ENCODE results near the gene POLE4.

Gene POLE4

DNA sequence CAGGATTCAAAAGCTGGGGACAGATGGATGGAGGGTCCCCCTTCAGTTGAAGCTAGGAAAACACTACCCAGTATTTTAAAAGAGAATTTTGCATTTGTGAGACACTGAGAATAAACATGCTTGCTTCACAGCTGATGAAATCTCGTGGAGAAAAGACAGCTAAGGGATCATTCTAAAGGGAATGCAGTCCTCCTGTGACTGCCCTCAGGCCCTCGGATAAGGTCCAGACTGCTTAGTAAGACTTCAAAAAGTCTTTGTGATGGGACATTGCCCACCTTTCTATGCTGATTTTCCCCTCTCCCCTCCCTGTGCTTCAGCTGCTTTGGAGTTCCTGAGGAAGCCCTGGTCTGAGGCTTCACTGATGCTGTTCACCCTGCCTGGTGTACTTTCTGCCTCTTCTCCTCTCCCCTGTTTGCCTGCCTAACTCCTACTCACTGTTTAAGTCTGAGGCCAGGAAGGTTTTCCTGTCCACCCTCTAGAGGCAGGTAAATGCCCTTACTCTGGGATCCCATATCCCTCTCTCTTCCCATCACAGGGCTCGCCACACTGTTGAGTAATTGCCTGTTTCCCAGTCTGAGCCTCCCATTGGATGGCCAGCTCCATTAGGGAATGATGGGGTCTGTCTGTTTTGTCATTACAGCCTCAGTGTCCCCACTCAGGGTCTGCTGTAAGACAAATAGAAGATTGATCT lies 26.6 kb downstream of the POLE4 start:
- TF ChIP-seq, protein P1, sequence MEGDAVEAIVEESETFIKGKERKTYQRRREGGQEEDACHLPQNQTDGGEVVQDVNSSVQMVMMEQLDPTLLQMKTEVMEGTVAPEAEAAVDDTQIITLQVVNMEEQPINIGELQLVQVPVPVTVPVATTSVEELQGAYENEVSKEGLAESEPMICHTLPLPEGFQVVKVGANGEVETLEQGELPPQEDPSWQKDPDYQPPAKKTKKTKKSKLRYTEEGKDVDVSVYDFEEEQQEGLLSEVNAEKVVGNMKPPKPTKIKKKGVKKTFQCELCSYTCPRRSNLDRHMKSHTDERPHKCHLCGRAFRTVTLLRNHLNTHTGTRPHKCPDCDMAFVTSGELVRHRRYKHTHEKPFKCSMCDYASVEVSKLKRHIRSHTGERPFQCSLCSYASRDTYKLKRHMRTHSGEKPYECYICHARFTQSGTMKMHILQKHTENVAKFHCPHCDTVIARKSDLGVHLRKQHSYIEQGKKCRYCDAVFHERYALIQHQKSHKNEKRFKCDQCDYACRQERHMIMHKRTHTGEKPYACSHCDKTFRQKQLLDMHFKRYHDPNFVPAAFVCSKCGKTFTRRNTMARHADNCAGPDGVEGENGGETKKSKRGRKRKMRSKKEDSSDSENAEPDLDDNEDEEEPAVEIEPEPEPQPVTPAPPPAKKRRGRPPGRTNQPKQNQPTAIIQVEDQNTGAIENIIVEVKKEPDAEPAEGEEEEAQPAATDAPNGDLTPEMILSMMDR (IDR thresholded peaks at IDR 0.05; ENCODE audit: control insufficient read depth, extremely low read depth, insufficient read depth), result no peak
- DNase-seq (ENCODE audit: low read depth), result no peak
- H3K4me3 ChIP-seq (ENCODE audit: low read depth, low read length), result no peak overlapping the region

DNA sequence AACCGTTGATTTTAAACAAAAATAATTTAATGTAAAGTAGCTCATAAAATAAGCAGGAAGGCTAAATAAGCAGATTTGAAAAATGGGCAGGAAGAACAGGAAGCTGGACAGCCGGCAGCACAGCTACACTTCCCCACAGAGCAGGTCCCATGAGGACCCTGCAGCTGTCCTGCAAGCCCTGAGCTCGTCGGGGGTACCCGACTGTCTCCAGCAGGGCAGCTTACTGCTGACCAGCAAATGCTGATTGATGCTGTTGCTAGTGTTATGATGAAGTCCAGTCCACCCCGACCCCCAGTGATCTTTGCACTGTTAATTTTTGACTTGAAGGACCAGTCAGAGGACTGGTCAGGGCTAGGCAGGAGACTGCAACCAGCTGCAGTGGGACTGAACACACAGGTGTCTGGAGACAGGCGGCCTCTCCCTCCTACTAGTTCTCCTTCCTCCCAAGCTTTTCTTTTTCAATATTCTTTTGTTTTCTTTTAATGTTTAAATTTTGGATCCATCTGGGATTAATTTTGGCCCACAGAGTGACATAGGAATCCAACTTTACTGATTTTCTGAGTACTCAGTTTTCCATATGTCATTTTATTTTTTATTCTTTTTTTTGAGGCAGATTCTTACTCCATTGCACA lies 27.7 kb downstream of the POLE4 start:
- TF ChIP-seq, protein P1 (IDR thresholded peaks at IDR 0.05; ENCODE audit: control insufficient read depth, extremely low read depth, insufficient read depth), result no peak
- DNase-seq (ENCODE audit: low read depth), result no peak
- no peak overlapping the region for H3K4me3 ChIP-seq (ENCODE audit: low read depth, low read length)

DNA sequence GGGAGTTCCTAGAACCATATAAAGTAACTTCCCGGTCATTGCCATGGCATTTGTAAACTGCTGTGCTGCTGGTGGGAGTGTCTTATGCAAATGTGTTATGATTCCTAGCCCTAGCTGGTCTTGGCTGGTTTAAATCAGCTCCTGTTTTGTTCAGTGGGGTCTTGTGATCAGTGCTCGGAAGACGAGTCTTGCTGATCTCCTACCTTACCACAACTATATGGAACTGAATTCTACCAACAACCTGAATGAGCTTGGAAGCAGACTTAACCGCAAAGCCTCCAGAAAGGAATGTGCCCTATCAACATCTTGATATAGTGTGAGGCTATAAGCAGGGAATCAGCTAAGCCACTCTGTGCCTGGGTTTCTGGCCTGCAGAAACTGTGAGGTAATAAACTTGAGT lies 33.5 kb downstream of the POLE4 start:
- no peak for DNase-seq (ENCODE audit: low read depth)
- TF ChIP-seq, protein P1 (IDR thresholded peaks at IDR 0.05; ENCODE audit: control insufficient read depth, extremely low read depth, insufficient read depth), result no peak

DNA sequence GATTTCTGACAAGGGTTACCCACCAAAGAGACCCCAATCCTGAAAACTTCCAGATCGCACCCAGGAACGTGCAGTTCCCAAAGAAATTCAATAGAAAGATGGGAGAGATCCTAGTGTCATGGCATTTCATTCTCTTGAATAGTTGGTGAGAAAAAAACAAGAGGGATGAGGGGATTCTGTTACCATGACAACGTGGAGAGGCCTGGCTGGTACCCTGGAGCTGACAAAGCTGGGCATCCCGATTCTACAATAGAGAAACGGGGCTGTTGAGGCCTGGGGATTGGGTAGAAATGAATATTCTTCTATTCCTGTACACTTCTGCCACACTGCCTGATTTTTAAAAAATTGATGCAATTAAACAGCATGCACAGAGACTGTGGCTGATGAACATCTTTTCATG lies 41.0 kb downstream of the POLE4 start:
- TF ChIP-seq, protein P1 (IDR thresholded peaks at IDR 0.05; ENCODE audit: control insufficient read depth, extremely low read depth, insufficient read depth), result no peak
- H3K4me3 ChIP-seq (ENCODE audit: low read depth, low read length), result no peak overlapping the region
- no peak for DNase-seq (ENCODE audit: low read depth)

More for the DNA sequence above, 33.5 kb downstream of the POLE4 start:
- no peak overlapping the region for H3K4me3 ChIP-seq (ENCODE audit: low read depth, low read length)

DNA sequence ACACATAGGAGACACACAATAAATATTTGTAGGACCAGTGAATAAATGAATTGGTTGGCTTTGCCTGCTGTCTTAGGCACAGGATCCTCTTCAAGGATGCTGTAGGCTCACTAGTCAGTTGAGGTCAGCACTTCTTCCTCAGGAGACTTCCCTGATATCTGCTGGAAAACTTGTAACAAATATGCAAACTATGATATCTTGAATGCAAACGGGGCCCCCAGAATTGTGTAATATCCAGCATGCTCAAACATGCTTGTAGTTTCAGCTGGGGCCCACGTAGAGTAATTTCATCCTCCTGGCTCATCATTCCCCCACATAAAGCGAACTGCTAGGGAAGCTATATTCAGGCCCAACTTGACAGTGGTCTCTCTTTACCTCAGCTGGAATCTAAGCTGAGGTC lies 43.6 kb downstream of the POLE4 start:
- H3K4me3 ChIP-seq (ENCODE audit: low read depth, low read length), result no peak overlapping the region
- TF ChIP-seq, protein P1 (IDR thresholded peaks at IDR 0.05; ENCODE audit: control insufficient read depth, extremely low read depth, insufficient read depth), result no peak
- no peak for DNase-seq (ENCODE audit: low read depth)

DNA sequence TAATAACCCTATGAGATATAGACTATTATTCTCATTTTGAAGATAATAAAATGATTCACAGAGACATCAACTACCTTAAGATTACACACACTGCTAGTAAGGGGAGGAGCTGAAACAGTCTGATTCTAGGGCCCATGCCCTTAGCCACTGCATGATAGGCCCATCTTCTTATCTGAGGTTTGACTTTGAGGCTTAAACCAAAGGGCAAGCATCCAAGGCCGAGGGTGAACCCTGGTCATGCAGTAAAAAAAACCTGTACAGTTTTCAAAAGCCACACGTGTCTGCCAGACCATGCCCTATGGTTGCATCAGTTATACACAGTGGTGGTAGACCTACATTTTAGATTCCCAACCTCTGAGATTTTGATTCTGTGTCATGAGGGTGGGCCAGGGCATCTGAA lies 44.8 kb downstream of the POLE4 start:
- TF ChIP-seq, protein P1 (IDR thresholded peaks at IDR 0.05; ENCODE audit: control insufficient read depth, extremely low read depth, insufficient read depth), result no peak
- DNase-seq (ENCODE audit: low read depth), result no peak
- H3K4me3 ChIP-seq (ENCODE audit: low read depth, low read length), result no peak overlapping the region

All from LNCaP clone FGC (cell line).